ENCODE data around the gene JUP. TPM values are rescaled to one million over a fixed set of nuclear protein-coding genes. Genes with fewer than 3 reads are reported as not detected.

JUP gene
- total and polyA plus RNA-seq, 2 of the 13 experiments (the other 11 are each of a cell fraction or from before 2014, with no cell fraction given): 12.1 to 20.6 TPM

- intact Hi-C loops (cut with micrococcal nuclease; ENCODE audit: unreplicated experiment): loop anchor here (1.0 kb wide), 1 partner anchor 14 kb away; the partner anchor contains the start of gene JUP
- TF ChIP-seq ZNF775 (CRISPR knock-in tag; IDR thresholded peaks at IDR 0.05; ENCODE audit: borderline replicate concordance) (no peak), KLF16 (CRISPR knock-in tag; IDR thresholded peaks at IDR 0.05) (no peak; a peak in 1 of 4 replicates), ZBTB33 (CRISPR knock-in tag; IDR thresholded peaks at IDR 0.05) (peak; percentile 3; the same call in 1 of the 2 replicates), ZSCAN9 (CRISPR knock-in tag; IDR thresholded peaks at IDR 0.05; ENCODE audit: borderline replicate concordance) (peak; percentile 59; the same call in 1 of the 2 replicates), MAX (IDR thresholded peaks at IDR 0.05) (peak; percentile 73), ZNF34 (CRISPR knock-in tag; IDR thresholded peaks at IDR 0.05; ENCODE audit: borderline replicate concordance) (peak; percentile 86; the same call in 1 of the 2 replicates), HNF4A (CRISPR knock-in tag; IDR thresholded peaks at IDR 0.05) (peak; percentile 99), FOXC1 (CRISPR knock-in tag; IDR thresholded peaks at IDR 0.05; ENCODE audit: borderline replicate concordance) (peak; percentile 77), MLXIP (CRISPR knock-in tag; IDR thresholded peaks at IDR 0.05; ENCODE audit: borderline replicate concordance) (no peak), ZNF703 (CRISPR knock-in tag; IDR thresholded peaks at IDR 0.05; ENCODE audit: borderline replicate concordance) (no peak), RAD51 (IDR thresholded peaks at IDR 0.05; ENCODE audit: borderline replicate concordance) (no peak), ZNF510 (CRISPR knock-in tag; IDR thresholded peaks at IDR 0.05; ENCODE audit: low read depth) (peak; percentile 91), FOXO4 (CRISPR knock-in tag; conservative IDR thresholded peaks at IDR 0.05) (no peak), ZFP91 (CRISPR knock-in tag; IDR thresholded peaks at IDR 0.05; ENCODE audit: borderline replicate concordance) (peak; percentile 70), ZC3H4 (CRISPR knock-in tag; IDR thresholded peaks at IDR 0.05; ENCODE audit: borderline replicate concordance) (no peak; the same call in 1 of the 2 replicates)
These were observed 13.8 kb downstream of the JUP start for GRCh38 chr17:41772586-41773189.

More at GRCh38 chr17:41772586-41773189, 13.8 kb downstream of the JUP start:
- WGBS (ENCODE audit: low lambda C conversion rate): 21% methylated on average over 12 of the region's 19 CpGs
- ATAC-seq (peak; percentile 59), DNase-seq (ENCODE audit: low spot score) (peak; percentile 83), FAIRE-seq (peak; percentile 97)
- peak overlapping the region; percentile 36 to 67 (median 38); a peak in 5 of 6 replicates for H3K4me3 ChIP-seq (replicated peaks in 1 of 3; ENCODE audit: insufficient read depth in 1 of 3, low read depth in 2 of 3, low read length in 3 of 3)
- H3K27ac ChIP-seq (ENCODE audit: extremely low read length, insufficient read depth, low read length): peak overlapping the region; percentile 80
- no TSS peak for BruUV-seq (replicated peaks)
- H3K9ac ChIP-seq (ENCODE audit: insufficient read depth, low read depth, low read length): peak overlapping the region; percentile 60
- H3K9me3 ChIP-seq (ENCODE audit: low read length): no peaks in the 10 kb centered on the region
- peaks cover 50% of the 10 kb centered on the region for H3K4me1 ChIP-seq (ENCODE audit: insufficient read depth, low read length)
- no peaks in the 10 kb centered on the region for H3K27me3 ChIP-seq (ENCODE audit: control insufficient read depth in 1 of 2, insufficient read depth in 2 of 2, low read length in 2 of 2)
- H3K36me3 ChIP-seq (replicated peaks in 1 of 2; ENCODE audit: control insufficient read depth in 1 of 2, insufficient read depth in 2 of 2, low read length in 2 of 2): peaks cover 9 to 33% of the 10 kb centered on the region in 2 experiments; a peak in 4 of 5 replicates
- no peak overlapping the region for H2AFZ ChIP-seq (ENCODE audit: low read length)
- H3K79me2 ChIP-seq (ENCODE audit: insufficient read depth, low read length): no peaks in the 10 kb centered on the region
- in situ Hi-C loops (cut with HindIII; ENCODE audit: extremely low pct_ligation_motif_present, low pct_unique_long_range_greater_than_20kb): no loop called here
- peak overlapping the region; percentile 84 for H3K4me2 ChIP-seq (ENCODE audit: low read depth, low read length)
- ChIA-PET POLR2A (interaction anchor here (0.9 to 3.2 kb wide), 15 partner anchors 11 to 193 kb away, joined by 3 to 62 read pairs (median 5); partner anchors contain the start of genes CNP, EIF1, FKBP10 and JUP), CTCF (ENCODE audit: low intra/inter-chr PET ratio, low total read pairs) (interaction anchor here (1.3 kb wide), 1 partner anchor 35 kb away, joined by 4 read pairs; no protein-coding TSS in a partner anchor)
- H4K20me1 ChIP-seq (ENCODE audit: insufficient read depth, low read length): no peaks in the 10 kb centered on the region
